ENCODE results near the gene CASTOR1. TPM values are rescaled to one million over a fixed set of nuclear protein-coding genes. Genes with fewer than 3 reads are reported as not detected.

CASTOR1 gene
- total and polyA plus RNA-seq, 2 donors (not counting 3 experiments of a cell fraction or from before 2014, with no cell fraction given), result 8.1 to 26.8 TPM

DNA sequence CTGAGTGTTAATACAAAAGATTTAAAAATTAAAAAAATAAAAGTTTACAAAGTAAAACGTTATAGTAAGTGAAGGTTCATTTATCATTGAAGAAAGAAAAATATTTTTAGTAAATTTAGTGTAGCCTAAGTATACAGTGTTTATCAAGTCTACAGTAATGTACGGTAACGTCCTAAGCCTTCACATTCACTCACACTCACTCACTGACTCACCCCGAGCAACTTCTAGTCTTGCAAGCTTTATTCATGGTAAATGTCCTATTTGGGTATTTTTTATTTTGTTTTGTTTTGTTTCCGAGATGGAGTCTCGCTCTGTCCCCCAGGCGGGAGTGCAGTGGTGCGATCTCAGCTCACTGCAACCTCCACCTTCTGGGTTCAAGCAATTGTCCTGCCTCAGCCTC lies 8.8 kb downstream of the CASTOR1 start:
- Histone ChIP-seq H3K9me1 (replicated peaks; ENCODE audit: control insufficient read depth, extremely low read depth, insufficient read depth, low read length) (no peaks in the 10 kb centered on the region), H3K4me2 (ENCODE audit: insufficient read depth, low read length) (no peak overlapping the region), H2AFZ (ENCODE audit: low read depth, low read length) (no peak overlapping the region), H3K9ac (replicated peaks; ENCODE audit: extremely low read depth, insufficient read depth, low read length) (no peak overlapping the region), H4K20me1 (replicated peaks; ENCODE audit: control insufficient read depth, extremely low read depth, insufficient read depth, low read length) (no peaks in the 10 kb centered on the region), H3K27ac (ENCODE audit: insufficient read depth, low read depth, low read length) (no peak overlapping the region), H3K79me2 (ENCODE audit: control insufficient read depth, insufficient read depth, low read length) (no peaks in the 10 kb centered on the region), H3K9me3 (replicated peaks; ENCODE audit: control insufficient read depth, insufficient read depth, low read length) (no peaks in the 10 kb centered on the region), H3K4me1 (ENCODE audit: control insufficient read depth, extremely low read depth, insufficient read depth, low read length) (peaks cover 16% of the 10 kb centered on the region), H3K27me3 (ENCODE audit: control insufficient read depth in 2 of 2, insufficient read depth in 2 of 2, low read length in 2 of 2) (no peaks in the 10 kb centered on the region), H3K36me3 (ENCODE audit: control insufficient read depth in 2 of 2, extremely low read depth in 1 of 2, insufficient read depth in 2 of 2, low read length in 2 of 2) (peaks cover 0 to 5% of the 10 kb centered on the region in 2 experiments), H3K4me3 (replicated peaks in 1 of 3; ENCODE audit: insufficient read depth in 1 of 3, low read depth in 1 of 3, low read length in 3 of 3) (no peak overlapping the region)
- CTCF ChIA-PET, result interaction anchor here (0.9 to 3.9 kb wide), 7 partner anchors 7 to 107 kb away, joined by 3 to 61 read pairs (median 6); partner anchors contain the start of genes CASTOR1 and RNF215
- dilution Hi-C loops (cut with MboI; ENCODE audit: extremely low pct_ligation_motif_present, low sequenced_read_pairs), result no loop called here
- POLR2A ChIA-PET, result interaction anchor here (0.7 kb wide), 1 partner anchor 31 kb away, joined by 6 read pairs; no protein-coding TSS in a partner anchor
- DNase-seq (ENCODE audit: low read depth, low spot score), result no peak
- intact Hi-C loops (cut with micrococcal nuclease), result no loop called here
- TF ChIP-seq FOS (IDR thresholded peaks at IDR 0.05; ENCODE audit: borderline replicate concordance, insufficient read depth, low read length) (no peak), EZH2 (IDR thresholded peaks at IDR 0.05; ENCODE audit: borderline replicate concordance, low read depth, low read length, severe bottlenecking) (no peak), JUN (IDR thresholded peaks at IDR 0.05; ENCODE audit: borderline replicate concordance, insufficient read depth, insufficient read length, low read depth) (no peak), POLR2A (IDR thresholded peaks at IDR 0.05; ENCODE audit: low read depth, low read length) (no peak)
- TF ChIP-seq, protein P1, sequence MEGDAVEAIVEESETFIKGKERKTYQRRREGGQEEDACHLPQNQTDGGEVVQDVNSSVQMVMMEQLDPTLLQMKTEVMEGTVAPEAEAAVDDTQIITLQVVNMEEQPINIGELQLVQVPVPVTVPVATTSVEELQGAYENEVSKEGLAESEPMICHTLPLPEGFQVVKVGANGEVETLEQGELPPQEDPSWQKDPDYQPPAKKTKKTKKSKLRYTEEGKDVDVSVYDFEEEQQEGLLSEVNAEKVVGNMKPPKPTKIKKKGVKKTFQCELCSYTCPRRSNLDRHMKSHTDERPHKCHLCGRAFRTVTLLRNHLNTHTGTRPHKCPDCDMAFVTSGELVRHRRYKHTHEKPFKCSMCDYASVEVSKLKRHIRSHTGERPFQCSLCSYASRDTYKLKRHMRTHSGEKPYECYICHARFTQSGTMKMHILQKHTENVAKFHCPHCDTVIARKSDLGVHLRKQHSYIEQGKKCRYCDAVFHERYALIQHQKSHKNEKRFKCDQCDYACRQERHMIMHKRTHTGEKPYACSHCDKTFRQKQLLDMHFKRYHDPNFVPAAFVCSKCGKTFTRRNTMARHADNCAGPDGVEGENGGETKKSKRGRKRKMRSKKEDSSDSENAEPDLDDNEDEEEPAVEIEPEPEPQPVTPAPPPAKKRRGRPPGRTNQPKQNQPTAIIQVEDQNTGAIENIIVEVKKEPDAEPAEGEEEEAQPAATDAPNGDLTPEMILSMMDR (IDR thresholded peaks at IDR 0.05; ENCODE audit: extremely low read depth in 1 of 2, insufficient read depth in 1 of 2, low read depth in 1 of 2, low read length in 2 of 2), result no peak
- TF ChIP-seq, protein P2, sequence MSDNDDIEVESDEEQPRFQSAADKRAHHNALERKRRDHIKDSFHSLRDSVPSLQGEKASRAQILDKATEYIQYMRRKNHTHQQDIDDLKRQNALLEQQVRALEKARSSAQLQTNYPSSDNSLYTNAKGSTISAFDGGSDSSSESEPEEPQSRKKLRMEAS (IDR thresholded peaks at IDR 0.05; ENCODE audit: insufficient read depth, insufficient read length), result no peak
- BruUV-seq (replicated peaks), result no TSS peak
- no peak for FAIRE-seq

Measured in endothelial cell of umbilical vein (primary cell).